ENCODE measurements around the gene MGRN1. TPM values are rescaled to one million over a fixed set of nuclear protein-coding genes. Genes with fewer than 3 reads are reported as not detected.

MGRN1 gene
- polyA plus RNA-seq, 3 donors: 3.7 to 48.2 (median 4.7) TPM

- peaks cover 22 to 28% of the 10 kb centered on the region in 2 donors for H3K4me1 ChIP-seq (ENCODE audit: control insufficient read depth in 1 of 2, insufficient read depth in 2 of 2, low read length in 2 of 2)
- TF ChIP-seq, protein P1, sequence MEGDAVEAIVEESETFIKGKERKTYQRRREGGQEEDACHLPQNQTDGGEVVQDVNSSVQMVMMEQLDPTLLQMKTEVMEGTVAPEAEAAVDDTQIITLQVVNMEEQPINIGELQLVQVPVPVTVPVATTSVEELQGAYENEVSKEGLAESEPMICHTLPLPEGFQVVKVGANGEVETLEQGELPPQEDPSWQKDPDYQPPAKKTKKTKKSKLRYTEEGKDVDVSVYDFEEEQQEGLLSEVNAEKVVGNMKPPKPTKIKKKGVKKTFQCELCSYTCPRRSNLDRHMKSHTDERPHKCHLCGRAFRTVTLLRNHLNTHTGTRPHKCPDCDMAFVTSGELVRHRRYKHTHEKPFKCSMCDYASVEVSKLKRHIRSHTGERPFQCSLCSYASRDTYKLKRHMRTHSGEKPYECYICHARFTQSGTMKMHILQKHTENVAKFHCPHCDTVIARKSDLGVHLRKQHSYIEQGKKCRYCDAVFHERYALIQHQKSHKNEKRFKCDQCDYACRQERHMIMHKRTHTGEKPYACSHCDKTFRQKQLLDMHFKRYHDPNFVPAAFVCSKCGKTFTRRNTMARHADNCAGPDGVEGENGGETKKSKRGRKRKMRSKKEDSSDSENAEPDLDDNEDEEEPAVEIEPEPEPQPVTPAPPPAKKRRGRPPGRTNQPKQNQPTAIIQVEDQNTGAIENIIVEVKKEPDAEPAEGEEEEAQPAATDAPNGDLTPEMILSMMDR (IDR thresholded peaks at IDR 0.05): no peak
- peaks cover 22 to 53% of the 10 kb centered on the region in 2 donors for H3K36me3 ChIP-seq (replicated peaks in 1 of 2; ENCODE audit: control insufficient read depth in 1 of 2, insufficient read depth in 2 of 2, low read length in 2 of 2)
- H3K4me2 ChIP-seq (replicated peaks; ENCODE audit: extremely low read depth, low read length, poor library complexity, severe bottlenecking): no peak overlapping the region
- H3K36me3 Mint-ChIP-seq: peaks cover 27 to 50% of the 10 kb centered on the region in 2 donors
- no peaks in the 10 kb centered on the region for H3K9me3 Mint-ChIP-seq
- no peak overlapping the region for H2AFZ ChIP-seq (ENCODE audit: insufficient read depth, low read depth, low read length, poor library complexity, severe bottlenecking)
- H3K9ac ChIP-seq (ENCODE audit: insufficient read depth, low read length, poor library complexity, severe bottlenecking): no peak overlapping the region
- no peak for DNase-seq
- H3K27ac ChIP-seq (ENCODE audit: low read depth in 1 of 2, low read length in 2 of 2): peak overlapping the region; percentile 36 to 47
- H3K9me3 ChIP-seq (replicated peaks in 1 of 2; ENCODE audit: control insufficient read depth in 1 of 2, insufficient read depth in 1 of 2, low read length in 2 of 2): no peaks in the 10 kb centered on the region
- H3K79me2 ChIP-seq (ENCODE audit: insufficient read depth, low read length): peaks cover 99% of the 10 kb centered on the region
- intact Hi-C loops (cut with micrococcal nuclease): no loop called here
- peaks cover 100% of the 10 kb centered on the region for H4K20me1 ChIP-seq (ENCODE audit: insufficient read depth, low read length)
- H3K4me3 Mint-ChIP-seq: no peak overlapping the region
- 94% methylated on average over 23 of the region's 27 CpGs for WGBS (ENCODE audit: insufficient coverage)
- peaks cover 37% of the 10 kb centered on the region for H3K4me1 Mint-ChIP-seq
- H3K27ac Mint-ChIP-seq: peak overlapping the region in 6 of 7 donors; percentile 33 to 78 (median 76)
- H3K27me3 Mint-ChIP-seq (ENCODE audit: low read depth in 3 of 3): peaks cover 0 to 4% (median 0%) of the 10 kb centered on the region in 3 donors
- H3K4me3 ChIP-seq (replicated peaks in 1 of 3; ENCODE audit: low read depth in 2 of 3, low read length in 3 of 3): no peak overlapping the region
- no peaks in the 10 kb centered on the region for H3K27me3 ChIP-seq (ENCODE audit: control insufficient read depth in 2 of 2, insufficient read depth in 2 of 2, low read length in 2 of 2)
Measured at GRCh38 chr16:4639899-4640509, 15.4 kb downstream of the MGRN1 start.

DNA sequence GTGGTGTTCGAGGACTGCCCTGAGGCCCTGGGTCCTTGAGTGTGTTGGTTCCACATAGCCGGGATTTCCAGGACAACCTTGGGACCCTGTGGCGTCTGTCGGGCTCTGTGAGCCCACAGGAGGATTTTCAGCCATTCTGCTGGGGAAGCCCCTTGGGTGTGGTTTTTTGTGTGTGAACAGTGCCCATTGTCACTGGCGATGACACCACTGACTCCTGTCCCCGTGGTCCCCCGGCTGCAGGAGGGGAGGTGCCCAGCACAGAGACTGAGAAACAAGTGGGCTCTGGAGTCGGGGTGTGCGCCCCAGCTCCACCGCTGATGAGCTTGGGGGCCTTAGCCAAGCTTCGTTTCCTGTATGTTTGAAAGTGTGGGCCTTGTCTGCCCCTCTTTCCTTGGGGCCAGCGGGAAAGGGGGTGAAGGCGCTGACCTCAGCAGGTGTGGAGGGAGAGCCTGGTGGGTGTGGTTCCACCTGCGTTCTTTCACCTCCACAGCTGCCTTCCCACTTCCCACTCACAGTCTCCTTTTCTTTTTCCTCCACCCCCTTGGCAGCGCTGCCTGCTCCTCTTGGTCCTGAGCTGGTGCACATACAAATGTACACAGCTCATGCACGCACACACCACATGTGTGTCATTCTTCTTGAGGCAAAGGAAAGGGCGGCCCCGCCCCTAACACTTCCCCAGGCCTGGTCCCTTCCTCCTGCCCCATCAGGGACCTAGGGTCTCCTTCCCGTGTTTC lies 16.1 kb downstream of the MGRN1 start:
- TF ChIP-seq, protein P1 (IDR thresholded peaks at IDR 0.05): no peak
- Histone ChIP-seq H2AFZ (ENCODE audit: insufficient read depth, low read depth, low read length, poor library complexity, severe bottlenecking) (no peak overlapping the region), H3K27me3 (ENCODE audit: control insufficient read depth in 2 of 2, insufficient read depth in 2 of 2, low read length in 2 of 2) (no peaks in the 10 kb centered on the region), H3K4me3 (replicated peaks in 1 of 3; ENCODE audit: low read depth in 2 of 3, low read length in 3 of 3) (no peak overlapping the region), H3K27ac (ENCODE audit: low read depth in 1 of 2, low read length in 2 of 2) (peak overlapping the region; percentile 36 to 47), H3K4me2 (replicated peaks; ENCODE audit: extremely low read depth, low read length, poor library complexity, severe bottlenecking) (peak overlapping the region; percentile 11), H3K36me3 (replicated peaks in 1 of 2; ENCODE audit: control insufficient read depth in 1 of 2, insufficient read depth in 2 of 2, low read length in 2 of 2) (peaks cover 20 to 58% of the 10 kb centered on the region in 2 donors), H3K9me3 (replicated peaks in 1 of 2; ENCODE audit: control insufficient read depth in 1 of 2, insufficient read depth in 1 of 2, low read length in 2 of 2) (no peaks in the 10 kb centered on the region), H3K4me1 (ENCODE audit: control insufficient read depth in 1 of 2, insufficient read depth in 2 of 2, low read length in 2 of 2) (peaks cover 22 to 28% of the 10 kb centered on the region in 2 donors), H4K20me1 (ENCODE audit: insufficient read depth, low read length) (peaks cover 100% of the 10 kb centered on the region), H3K79me2 (ENCODE audit: insufficient read depth, low read length) (peaks cover 99% of the 10 kb centered on the region), H3K9ac (ENCODE audit: insufficient read depth, low read length, poor library complexity, severe bottlenecking) (peak overlapping the region; percentile 27)
- Mint-ChIP-seq H3K9me3 (no peaks in the 10 kb centered on the region), H3K4me3 (no peak overlapping the region), H3K36me3 (peaks cover 34 to 54% of the 10 kb centered on the region in 2 donors), H3K27me3 (ENCODE audit: low read depth in 3 of 3) (peaks cover 0 to 4% (median 0%) of the 10 kb centered on the region in 3 donors), H3K4me1 (peaks cover 36% of the 10 kb centered on the region), H3K27ac (peak overlapping the region; percentile 11 to 86 (median 76))
- WGBS (ENCODE audit: insufficient coverage): 85% methylated on average over 12 of the region's 19 CpGs
- DNase-seq: peak in 2 of 3 donors; percentile 25 to 37
- intact Hi-C loops (cut with micrococcal nuclease): no loop called here

All from CD14-positive monocyte (primary cell).